ENCODE measurements around the gene MAGEA4. TPM values are rescaled to one million over a fixed set of nuclear protein-coding genes. Genes with fewer than 3 reads are reported as not detected.

MAGEA4 gene
- total RNA-seq: not detected

GRCh38 chrX:151912780-151913179 is at the start of gene MAGEA4:
Gene MAGEA4, plus strand, starts transcription at chrX:151912889. Its CDS starts 10,776 bp downstream, at chrX:151923665.
- POLR2A ChIA-PET: no interaction called here

DNA sequence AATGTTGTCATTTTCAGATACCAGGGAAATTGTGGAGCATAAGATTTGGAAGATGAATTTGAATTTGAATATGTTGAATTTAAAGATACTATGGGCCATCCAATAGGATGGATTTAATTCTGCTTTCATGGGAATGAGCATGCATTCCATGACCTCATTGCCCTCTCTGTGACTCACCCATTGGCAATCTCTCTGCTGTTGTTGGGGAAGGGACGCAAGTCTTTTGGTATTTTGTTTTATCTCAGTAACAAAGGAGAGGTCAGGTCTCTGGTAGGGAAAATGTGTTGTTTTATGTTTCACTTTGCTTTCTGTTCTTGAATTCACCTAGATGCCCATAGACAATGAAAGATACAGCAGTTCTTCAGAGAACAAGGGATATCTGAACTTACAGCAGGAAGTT is 42.1 kb upstream of the MAGEA4 start:
- Mint-ChIP-seq H3K27ac (no peak overlapping the region), H3K27me3 (no peaks in the 10 kb centered on the region), H3K36me3 (ENCODE audit: low read depth) (no peaks in the 10 kb centered on the region), H3K9me3 (peaks cover 2% of the 10 kb centered on the region), H3K4me3 (no peak overlapping the region), H3K4me1 (no peaks in the 10 kb centered on the region)
- DNase-seq: no peak
- ChIA-PET POLR2A (no interaction called here), CTCF (no interaction called here)

More at GRCh38 chrX:151912780-151913179, at the start of gene MAGEA4:
- Mint-ChIP-seq H3K27ac (no peak within 1 kb of the TSS), H3K4me1 (no peaks in the 10 kb centered on the region), H3K27me3 (no peaks in the 10 kb centered on the region), H3K4me3 (no peak within 1 kb of the TSS), H3K9me3 (no peaks in the 10 kb centered on the region), H3K36me3 (ENCODE audit: low read depth) (no peaks in the 10 kb centered on the region)
- DNase-seq: no peak
- CTCF ChIA-PET: no interaction called here

- no peak for DNase-seq
- POLR2A ChIA-PET: no interaction called here
- Mint-ChIP-seq H3K9me3 (peaks cover 2% of the 10 kb centered on the region), H3K27me3 (no peaks in the 10 kb centered on the region), H3K4me1 (no peaks in the 10 kb centered on the region), H3K27ac (no peak overlapping the region), H3K36me3 (ENCODE audit: low read depth) (no peaks in the 10 kb centered on the region), H3K4me3 (no peak overlapping the region)
- CTCF ChIA-PET: no interaction called here
Observed at GRCh38 chrX:151871244-151871643, 41.4 kb upstream of the MAGEA4 start.

DNA sequence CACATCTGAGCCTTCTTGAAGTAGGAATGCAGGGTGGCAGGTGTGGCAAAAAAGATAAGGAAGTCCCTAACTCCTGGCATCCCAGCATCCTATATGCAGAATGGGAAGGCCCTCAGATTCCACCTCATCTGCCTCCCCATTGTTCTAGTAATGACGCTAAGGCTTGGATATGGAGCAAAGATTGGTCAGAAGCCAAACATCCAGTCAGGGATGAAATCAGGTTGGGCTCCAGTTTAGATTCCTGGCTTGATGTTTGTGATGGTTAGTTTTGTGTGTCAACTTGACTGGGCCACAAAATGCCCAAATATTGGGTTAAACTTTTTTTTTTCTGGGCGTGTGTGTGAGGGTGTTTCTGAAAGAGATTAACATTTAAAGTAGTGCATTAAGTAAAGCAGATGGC is 39.6 kb upstream of the MAGEA4 start:
- Mint-ChIP-seq H3K36me3 (ENCODE audit: low read depth) (no peaks in the 10 kb centered on the region), H3K4me1 (no peaks in the 10 kb centered on the region), H3K4me3 (no peak overlapping the region), H3K27me3 (no peaks in the 10 kb centered on the region), H3K27ac (no peak overlapping the region), H3K9me3 (no peaks in the 10 kb centered on the region)
- ChIA-PET CTCF (no interaction called here), POLR2A (no interaction called here)
- DNase-seq: no peak

GRCh38 chrX:151875270-151876026 is 37.2 kb upstream of the MAGEA4 start:
- DNase-seq: no peak
- CTCF ChIA-PET: no interaction called here

DNA sequence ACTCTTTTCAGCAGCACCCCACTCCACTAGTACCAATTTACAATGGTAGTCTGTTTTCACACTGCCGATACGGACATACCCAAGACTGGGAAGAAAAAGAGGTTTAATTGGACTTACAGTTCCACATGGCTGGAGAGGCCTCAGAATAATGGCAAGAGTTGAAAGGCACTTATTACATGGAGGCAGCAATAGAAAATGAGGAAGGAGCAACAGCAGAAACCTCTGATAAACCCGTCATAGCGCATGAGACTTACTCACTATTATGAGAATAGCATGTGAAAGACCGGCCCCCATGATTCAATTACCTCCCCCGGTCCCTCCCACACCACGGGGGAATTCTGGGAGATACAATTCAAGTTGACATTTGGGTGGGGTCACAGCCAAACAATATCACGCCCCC is 34.1 kb upstream of the MAGEA4 start:
- H3K27ac Mint-ChIP-seq: no peak overlapping the region
- no peak for DNase-seq
- POLR2A ChIA-PET: no interaction called here
- H3K27me3 Mint-ChIP-seq: no peaks in the 10 kb centered on the region
- CTCF ChIA-PET: no interaction called here
- no peaks in the 10 kb centered on the region for H3K9me3 Mint-ChIP-seq
- H3K4me1 Mint-ChIP-seq: no peaks in the 10 kb centered on the region
- H3K4me3 Mint-ChIP-seq: no peak overlapping the region
- H3K36me3 Mint-ChIP-seq (ENCODE audit: low read depth): no peaks in the 10 kb centered on the region

More at GRCh38 chrX:151875270-151876026, 37.2 kb upstream of the MAGEA4 start:
- H3K27ac Mint-ChIP-seq: no peak overlapping the region
- H3K4me1 Mint-ChIP-seq: no peaks in the 10 kb centered on the region
- no peak overlapping the region for H3K4me3 Mint-ChIP-seq
- H3K36me3 Mint-ChIP-seq (ENCODE audit: low read depth): no peaks in the 10 kb centered on the region
- no peaks in the 10 kb centered on the region for H3K9me3 Mint-ChIP-seq
- no peaks in the 10 kb centered on the region for H3K27me3 Mint-ChIP-seq
- POLR2A ChIA-PET: no interaction called here

- Mint-ChIP-seq H3K27ac (no peak overlapping the region), H3K36me3 (ENCODE audit: low read depth) (no peaks in the 10 kb centered on the region), H3K4me3 (no peak overlapping the region), H3K27me3 (no peaks in the 10 kb centered on the region), H3K9me3 (no peaks in the 10 kb centered on the region), H3K4me1 (no peaks in the 10 kb centered on the region)
- ChIA-PET POLR2A (no interaction called here), CTCF (no interaction called here)
- DNase-seq: no peak
Observed at GRCh38 chrX:151879856-151880255, 32.8 kb upstream of the MAGEA4 start.

GRCh38 chrX:151880895-151881294 is 31.8 kb upstream of the MAGEA4 start:
- H3K4me3 Mint-ChIP-seq: no peak overlapping the region
- CTCF ChIA-PET: no interaction called here
- no peaks in the 10 kb centered on the region for H3K9me3 Mint-ChIP-seq
- H3K27ac Mint-ChIP-seq: no peak overlapping the region
- DNase-seq: no peak
- H3K36me3 Mint-ChIP-seq (ENCODE audit: low read depth): no peaks in the 10 kb centered on the region
- H3K4me1 Mint-ChIP-seq: no peaks in the 10 kb centered on the region
- H3K27me3 Mint-ChIP-seq: no peaks in the 10 kb centered on the region
- POLR2A ChIA-PET: no interaction called here

- POLR2A ChIA-PET: no interaction called here
- Mint-ChIP-seq H3K36me3 (ENCODE audit: low read depth) (no peaks in the 10 kb centered on the region), H3K4me1 (no peaks in the 10 kb centered on the region), H3K27ac (no peak overlapping the region), H3K4me3 (no peak overlapping the region), H3K9me3 (no peaks in the 10 kb centered on the region), H3K27me3 (no peaks in the 10 kb centered on the region)
- CTCF ChIA-PET: no interaction called here
- DNase-seq: no peak
Observed at GRCh38 chrX:151889421-151889820, 23.3 kb upstream of the MAGEA4 start.

DNA sequence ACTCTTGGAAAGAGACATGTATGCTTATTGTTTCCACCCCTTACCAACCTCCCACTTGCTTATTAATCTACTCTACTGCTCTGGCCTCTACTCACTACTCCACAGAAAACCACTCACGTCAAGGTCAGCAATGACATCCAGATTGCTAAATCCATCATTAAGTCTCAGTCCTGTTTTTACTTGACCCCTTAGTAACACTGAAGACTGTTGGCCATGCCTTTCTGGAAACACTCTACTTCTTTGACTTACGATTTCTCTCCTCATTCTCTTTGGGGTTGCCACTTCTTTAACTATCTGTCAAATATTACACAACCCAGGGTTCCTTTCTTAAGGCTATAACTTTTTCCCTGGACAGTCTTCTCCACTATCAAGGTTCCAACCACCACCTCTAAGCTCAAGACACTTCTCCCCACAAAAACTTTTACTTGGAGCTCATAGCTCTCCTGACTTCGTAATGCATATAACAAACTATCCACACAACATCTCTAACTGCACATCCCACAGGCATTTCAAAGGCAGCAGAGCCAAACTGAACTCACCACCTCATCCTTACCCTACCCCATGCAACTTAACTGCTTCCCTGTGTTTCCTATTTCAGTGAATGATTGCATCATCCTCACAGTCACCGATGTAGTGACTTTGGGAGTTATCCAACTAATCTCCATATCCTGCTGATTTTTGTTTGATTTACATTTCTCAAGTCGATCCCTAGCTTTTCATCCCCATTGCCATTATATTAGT is 15.8 kb upstream of the MAGEA4 start:
- Mint-ChIP-seq H3K27ac (no peak overlapping the region), H3K36me3 (ENCODE audit: low read depth) (no peaks in the 10 kb centered on the region), H3K4me1 (no peaks in the 10 kb centered on the region), H3K4me3 (no peak overlapping the region), H3K27me3 (no peaks in the 10 kb centered on the region), H3K9me3 (no peaks in the 10 kb centered on the region)
- CTCF ChIA-PET: no interaction called here
- no peak for DNase-seq
- POLR2A ChIA-PET: no interaction called here

- H3K9me3 Mint-ChIP-seq: no peaks in the 10 kb centered on the region
- H3K4me1 Mint-ChIP-seq: no peaks in the 10 kb centered on the region
- no peak for DNase-seq
- POLR2A ChIA-PET: no interaction called here
- no peaks in the 10 kb centered on the region for H3K27me3 Mint-ChIP-seq
- no peaks in the 10 kb centered on the region for H3K36me3 Mint-ChIP-seq (ENCODE audit: low read depth)
- H3K27ac Mint-ChIP-seq: no peak overlapping the region
- H3K4me3 Mint-ChIP-seq: no peak overlapping the region
- CTCF ChIA-PET: no interaction called here
Observed at GRCh38 chrX:151899622-151900021, 13.1 kb upstream of the MAGEA4 start.

DNA sequence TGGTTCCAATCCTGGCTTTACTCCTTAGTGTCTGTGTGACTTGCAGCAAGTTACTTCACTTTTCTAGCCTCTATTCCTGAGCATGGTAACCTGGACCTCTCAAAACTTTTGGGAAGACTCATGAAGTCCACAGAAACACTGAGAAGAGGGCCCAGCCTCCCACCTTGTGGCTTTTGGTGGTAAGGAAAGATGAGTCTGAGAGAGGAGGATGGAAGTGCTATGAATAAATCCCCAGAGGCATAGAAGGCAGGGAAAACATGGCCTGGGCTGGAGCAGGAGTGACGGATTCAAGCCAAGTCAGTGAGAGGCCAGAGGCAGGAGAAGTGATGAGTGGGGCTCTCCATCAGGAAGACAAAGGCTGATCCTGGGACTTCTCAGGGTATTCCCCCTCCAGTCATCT is 10.9 kb upstream of the MAGEA4 start:
- no peaks in the 10 kb centered on the region for H3K4me1 Mint-ChIP-seq
- no peaks in the 10 kb centered on the region for H3K27me3 Mint-ChIP-seq
- ChIA-PET POLR2A (no interaction called here), CTCF (no interaction called here)
- H3K36me3 Mint-ChIP-seq (ENCODE audit: low read depth): no peaks in the 10 kb centered on the region
- no peak for DNase-seq
- no peaks in the 10 kb centered on the region for H3K9me3 Mint-ChIP-seq
- no peak overlapping the region for H3K27ac Mint-ChIP-seq
- no peak overlapping the region for H3K4me3 Mint-ChIP-seq

DNA sequence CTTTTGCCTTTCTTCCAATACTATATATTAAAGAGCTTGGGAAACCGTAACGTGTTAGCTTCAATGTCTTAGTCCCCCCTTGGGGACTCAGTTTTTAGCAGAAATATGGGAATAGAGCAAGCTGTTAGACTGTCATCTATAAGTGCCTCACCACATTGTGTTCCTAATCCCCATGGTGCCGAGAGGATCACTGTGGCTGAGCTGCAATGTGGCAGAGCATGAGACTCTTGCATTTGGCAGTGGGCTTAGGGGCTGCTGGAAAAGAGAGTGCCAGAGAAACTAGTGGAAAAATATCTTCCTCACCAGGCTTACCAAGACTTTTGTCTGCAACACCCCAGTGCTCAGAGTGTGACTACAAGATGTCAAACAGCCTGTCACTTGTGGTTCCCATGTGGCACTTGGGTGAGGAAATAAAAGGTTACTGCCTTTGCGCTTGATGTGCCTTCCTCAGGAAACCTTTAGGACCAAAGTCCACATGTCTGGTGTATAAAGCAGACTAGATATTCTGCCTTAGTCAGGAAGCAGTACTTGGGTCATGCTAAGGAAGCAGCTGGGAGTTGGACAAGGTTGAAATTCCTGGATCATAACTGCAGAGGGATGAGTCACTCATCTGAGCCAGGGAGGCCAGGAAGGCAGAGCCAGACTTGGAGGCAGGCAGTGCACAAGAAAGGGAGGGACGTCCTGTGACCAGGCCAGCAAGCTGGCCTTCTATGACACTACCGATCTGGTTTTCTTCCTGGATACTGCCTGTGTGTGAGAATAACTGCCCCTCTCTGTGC is 9.7 kb upstream of the MAGEA4 start:
- Mint-ChIP-seq H3K27ac (no peak overlapping the region), H3K27me3 (no peaks in the 10 kb centered on the region), H3K4me1 (no peaks in the 10 kb centered on the region), H3K4me3 (no peak overlapping the region), H3K9me3 (no peaks in the 10 kb centered on the region), H3K36me3 (ENCODE audit: low read depth) (no peaks in the 10 kb centered on the region)
- no peak for DNase-seq
- ChIA-PET POLR2A (no interaction called here), CTCF (no interaction called here)

Data from activated CD4-positive, alpha-beta T cell treated with anti-CD3 and anti-CD28 coated beads, Interleukin-2, amount 10 ng/mL, durations not matched to agents 7 days and 5 days (primary cell).